GM18520 (cell line): ENCODE data around the gene MAP3K10.
"Not testable (repeated sequence)": the region's sequence is repeated elsewhere in the genome, so short reads cannot be mapped to it uniquely, and the experiment has no call there.

ENCODE experiments used
- ATAC-seq: cut with Tn5 transposase; IDR thresholded peaks from one replicate; pipeline ENCODE4 v1.9.1; 2021; ENCODE audit not compliant: unreplicated experiment

Gene MAP3K10

GRCh38 chr19:40171293-40171692, 19.9 kb upstream of the MAP3K10 start:
- not testable (repeated sequence) for ATAC-seq

- no peak for ATAC-seq
Measured at GRCh38 chr19:40174092-40174491, 17.1 kb upstream of the MAP3K10 start.

GRCh38 chr19:40175820-40176219, 15.4 kb upstream of the MAP3K10 start:
- no peak for ATAC-seq

- no peak for ATAC-seq
Measured at GRCh38 chr19:40177286-40178070, 13.7 kb upstream of the MAP3K10 start.

- ATAC-seq = no peak
Measured at GRCh38 chr19:40178756-40179155, 12.5 kb upstream of the MAP3K10 start.

GRCh38 chr19:40184273-40184672, 7.0 kb upstream of the MAP3K10 start:
- no peak for ATAC-seq

- no peak for ATAC-seq
Measured at GRCh38 chr19:40191836-40192646, 815 bp downstream of the MAP3K10 start.

GRCh38 chr19:40192758-40193586, 1.7 kb downstream of the MAP3K10 start:
- no peak for ATAC-seq

GRCh38 chr19:40193587-40193849, 2.3 kb downstream of the MAP3K10 start:
- ATAC-seq = no peak

- ATAC-seq = no peak
Measured at GRCh38 chr19:40198272-40198990, 7.2 kb downstream of the MAP3K10 start.

GRCh38 chr19:40200341-40201099, 9.3 kb downstream of the MAP3K10 start:
- ATAC-seq = no peak

- ATAC-seq = no peak
Measured at GRCh38 chr19:40204381-40204780, 13.2 kb downstream of the MAP3K10 start.

- no peak for ATAC-seq
Measured at GRCh38 chr19:40205760-40206159, 14.5 kb downstream of the MAP3K10 start.

- ATAC-seq = no peak
Measured at GRCh38 chr19:40208602-40209001, 17.4 kb downstream of the MAP3K10 start.

- no peak for ATAC-seq
Measured at GRCh38 chr19:40210889-40211288, 19.7 kb downstream of the MAP3K10 start.

GRCh38 chr19:40213251-40213829, 22.1 kb downstream of the MAP3K10 start:
- no peak for ATAC-seq

GRCh38 chr19:40213882-40214570, 22.8 kb downstream of the MAP3K10 start:
- ATAC-seq = no peak

GRCh38 chr19:40214936-40215335, 23.7 kb downstream of the MAP3K10 start:
- ATAC-seq = no peak
